Endodermal cell (in vitro differentiated cells): ENCODE measurements around the gene CCDC43. TPM values are rescaled to one million over a fixed set of nuclear protein-coding genes. Genes with fewer than 3 reads are reported as not detected.

Source experiments
- DNase-seq: peaks from one replicate; pipeline ENCODE4 v3.0.0-alpha.2; 2017
- H3K27ac ChIP-seq: 2 replicates; pipeline ENCODE4 v1.5.1; 2013; ENCODE audit warnings: mild to moderate bottlenecking, low read depth, low read length, moderate library complexity
- H3K27me3 ChIP-seq: 2 replicates; pipeline ENCODE4 v1.6.1; 2013; ENCODE audit warnings: mild to moderate bottlenecking, low read length, moderate library complexity; ENCODE audit not compliant: insufficient read depth, control insufficient read depth, poor library complexity, severe bottlenecking
- H3K36me3 ChIP-seq: 2 replicates; pipeline ENCODE4 v1.7.0; 2013; ENCODE audit warnings: mild to moderate bottlenecking, low read length, moderate library complexity; ENCODE audit not compliant: control insufficient read depth, insufficient read depth
- H3K4me1 ChIP-seq: one replicate; pipeline ENCODE4 v1.7.0; 2013; ENCODE audit warnings: low read length; ENCODE audit not compliant: control insufficient read depth, insufficient read depth
- H3K4me3 ChIP-seq: 2 replicates; pipeline ENCODE4 v1.5.1; 2013; ENCODE audit warnings: mild to moderate bottlenecking, low read length, moderate library complexity
- H3K9ac ChIP-seq: 2 replicates; pipeline ENCODE4 v1.6.1; 2013; ENCODE audit warnings: mild to moderate bottlenecking, low read length, moderate library complexity; ENCODE audit not compliant: poor library complexity, severe bottlenecking; ENCODE audit errors: extremely low read depth
- H3K9me3 ChIP-seq: 2 replicates; pipeline ENCODE4 v1.6.1; 2013; ENCODE audit warnings: mild to moderate bottlenecking, low read length, moderate library complexity; ENCODE audit not compliant: control insufficient read depth
- H3K27ac Mint-ChIP-seq: 2 replicates; pipeline ENCODE4 v1.8.0; 2020; ENCODE audit warnings: mixed read lengths
- H3K27me3 Mint-ChIP-seq: 2 replicates; pipeline ENCODE4 v1.8.0; 2021; ENCODE audit warnings: mild to moderate bottlenecking, mixed read lengths; ENCODE audit not compliant: insufficient read depth
- H3K36me3 Mint-ChIP-seq: 2 replicates; pipeline ENCODE4 v1.8.0; 2020; ENCODE audit warnings: low read depth, mixed read lengths
- H3K4me1 Mint-ChIP-seq: 2 replicates; pipeline ENCODE4 v1.8.0; 2020; ENCODE audit warnings: mixed read lengths
- H3K4me3 Mint-ChIP-seq: 2 replicates; pipeline ENCODE4 v1.8.0; 2020; ENCODE audit warnings: mild to moderate bottlenecking, moderate library complexity, mixed read lengths
- H3K9me3 Mint-ChIP-seq: 2 replicates; pipeline ENCODE4 v1.8.0; 2020; ENCODE audit warnings: mild to moderate bottlenecking, mixed read lengths
- CTCF ChIP-seq: fragments of 200-600 bp; sonication (generic); conservative IDR thresholded peaks from 2 replicates; pipeline ENCODE4 v1.5.0; 2021; ENCODE audit warnings: antibody characterized with exemption, mild to moderate bottlenecking
- WGBS, 2 experiments: methylation state at CpG; one replicate each; pipeline versions ENCODE4 v1.1.5 to v1.1.7; 2013; ENCODE audit warnings: missing lambda C conversion rate in 2 of 2, mixed read lengths in 1 of 2; ENCODE audit not compliant: insufficient coverage in 1 of 2, insufficient read length in 1 of 2; 5-methylcytosine and 5-hydroxymethylcytosine counted together
- long read RNA-seq, 4 experiments: library from polyadenylated mRNA in 2 of 4; library from RNA in 1 of 4; library from capped mRNA in 1 of 4; stranded (forward) in 3 of 4; unstranded in 1 of 4; transcript quantifications; one replicate each; pipeline ENCODE4 v2.0.0, GENCODE V29; 2020 to 2021; ENCODE audit warnings: inconsistent platforms in 1 of 4
- polyA plus RNA-seq, 2 experiments: library from polyadenylated mRNA; stranded (reverse); fragments of 50-300 nt; gene quantifications; one replicate each; pipeline ENCODE4 v1.2.3, GENCODE V29; 2013
- total RNA-seq, 2 donors: library from RNA; stranded (reverse); fragmentation: NEBNext Ultra II Directional in 1 of 2; extraction: Animal tissue kit (Norgen Biotek cat#: 25700) in 1 of 2; gene quantifications; 2 replicates in 1 of 2; 3 replicates in 1 of 2; pipeline ENCODE4 v1.2.1, GENCODE V29; 2021

The CCDC43 gene
- 10 to 100 TPM; 35.7 to 38.1 TPM for total RNA-seq
- 24.0 TPM for polyA plus RNA-seq (2013, experiment 1 of 2)
- polyA plus RNA-seq (2013, experiment 2 of 2): 25.0 TPM
- long read RNA-seq, experiment 1, transcript CCDC43-201 (5 exons, 2,082 nt): major isoform, 5 of 23 reads
- long read RNA-seq, experiment 1, partial matches to known transcripts: 7 of 23 reads
- long read RNA-seq, experiment 1, other reads (novel, unspliced or antisense): 10 of 23 reads
- long read RNA-seq, experiment 2, transcript CCDC43-202 (4 exons, 2,058 nt): minor isoform, 6 of 72 reads
- long read RNA-seq, experiment 2, transcript CCDC43-201 (5 exons, 2,082 nt): major isoform, 52 of 72 reads
- long read RNA-seq, experiment 2, partial matches to known transcripts: 0 of 72 reads
- long read RNA-seq, experiment 2, other reads (novel, unspliced or antisense): 13 of 72 reads
- long read RNA-seq, experiment 3, transcript CCDC43-202 (4 exons, 2,058 nt): minor isoform, 12 of 126 reads
- long read RNA-seq, experiment 3, transcript CCDC43-201 (5 exons, 2,082 nt): major isoform, 108 of 126 reads
- long read RNA-seq, experiment 3, partial matches to known transcripts: 0 of 126 reads
- long read RNA-seq, experiment 3, other reads (novel, unspliced or antisense): 5 of 126 reads
- long read RNA-seq, experiment 4, transcript CCDC43-201 (5 exons, 2,082 nt): major isoform, 9 of 15 reads
- long read RNA-seq, experiment 4, partial matches to known transcripts: 0 of 15 reads
- long read RNA-seq, experiment 4, other reads (novel, unspliced or antisense): 2 of 15 reads

GRCh38 chr17:44689477-44690217 is at the start of gene CCDC43:
Gene CCDC43, minus strand, starts transcription at chr17:44689776. Its CDS starts 23 bp downstream, at chr17:44689753.
- Histone ChIP-seq H3K4me3 (peak within 1 kb of the TSS; percentile 98), H3K9ac (peak within 1 kb of the TSS; percentile 88), H3K9me3 (no peaks in the 10 kb centered on the region), H3K4me1 (no peaks in the 10 kb centered on the region), H3K36me3 (peaks cover 8% of the 10 kb centered on the region), H3K27me3 (peaks cover 5% of the 10 kb centered on the region), H3K27ac (peak within 1 kb of the TSS; percentile 48)
- H3K4me3 Mint-ChIP-seq: peak within 1 kb of the TSS; percentile 96
- WGBS, 2 experiments: 1% methylated on average over 39 to 51 of the region's 51 CpGs
- peak within 1 kb of the TSS; percentile 99 for H3K27ac Mint-ChIP-seq
- peaks cover 4% of the 10 kb centered on the region for H3K27me3 Mint-ChIP-seq
- TF ChIP-seq CTCF: no peak
- peak; percentile 99 for DNase-seq
- no peaks in the 10 kb centered on the region for H3K9me3 Mint-ChIP-seq
- peaks cover 12% of the 10 kb centered on the region for H3K36me3 Mint-ChIP-seq
- H3K4me1 Mint-ChIP-seq: peaks cover 14% of the 10 kb centered on the region

GRCh38 chr17:44738214-44738906 is 48.8 kb upstream of the CCDC43 start:
- Mint-ChIP-seq H3K36me3 (peaks cover 60% of the 10 kb centered on the region), H3K4me3 (no peak overlapping the region)
- 89 to 95% methylated on average over 1 to 3 of the region's 3 CpGs for WGBS, 2 experiments

More at GRCh38 chr17:44738214-44738906, 48.8 kb upstream of the CCDC43 start:
- peak; percentile 56 for DNase-seq
- no peaks in the 10 kb centered on the region for H3K27me3 ChIP-seq
- H3K9me3 ChIP-seq: no peaks in the 10 kb centered on the region
- TF ChIP-seq CTCF: no peak
- H3K4me1 ChIP-seq: no peaks in the 10 kb centered on the region
- Mint-ChIP-seq H3K27me3 (no peaks in the 10 kb centered on the region), H3K4me1 (peaks cover 5% of the 10 kb centered on the region), H3K27ac (no peak overlapping the region), H3K9me3 (no peaks in the 10 kb centered on the region)
- peaks cover 56% of the 10 kb centered on the region for H3K36me3 ChIP-seq
- no peak overlapping the region for H3K27ac ChIP-seq
- H3K4me3 ChIP-seq: no peak overlapping the region
- no peak overlapping the region for H3K9ac ChIP-seq
